NCI-H526 (cell line): ENCODE results near the gene DMRTC1B.
"Not testable (repeated sequence)": the region's sequence is repeated elsewhere in the genome, so short reads cannot be mapped to it uniquely, and the experiment has no call there.

Experiments used
- DNase-seq, 2 experiments: peaks; one replicate each; lab custom pipeline; 2025; lab: John Stamatoyannopoulos, UW

Gene DMRTC1B, protein sequence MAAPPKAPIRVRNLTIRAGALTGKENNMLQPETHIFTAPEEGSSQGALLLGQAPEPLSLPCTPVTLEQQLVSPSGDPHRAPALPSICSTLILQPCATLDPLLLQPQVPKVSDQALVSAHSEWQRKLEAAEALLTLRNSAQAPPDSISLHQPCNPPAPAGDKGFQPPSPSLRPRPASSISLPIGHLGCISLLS

DNA sequence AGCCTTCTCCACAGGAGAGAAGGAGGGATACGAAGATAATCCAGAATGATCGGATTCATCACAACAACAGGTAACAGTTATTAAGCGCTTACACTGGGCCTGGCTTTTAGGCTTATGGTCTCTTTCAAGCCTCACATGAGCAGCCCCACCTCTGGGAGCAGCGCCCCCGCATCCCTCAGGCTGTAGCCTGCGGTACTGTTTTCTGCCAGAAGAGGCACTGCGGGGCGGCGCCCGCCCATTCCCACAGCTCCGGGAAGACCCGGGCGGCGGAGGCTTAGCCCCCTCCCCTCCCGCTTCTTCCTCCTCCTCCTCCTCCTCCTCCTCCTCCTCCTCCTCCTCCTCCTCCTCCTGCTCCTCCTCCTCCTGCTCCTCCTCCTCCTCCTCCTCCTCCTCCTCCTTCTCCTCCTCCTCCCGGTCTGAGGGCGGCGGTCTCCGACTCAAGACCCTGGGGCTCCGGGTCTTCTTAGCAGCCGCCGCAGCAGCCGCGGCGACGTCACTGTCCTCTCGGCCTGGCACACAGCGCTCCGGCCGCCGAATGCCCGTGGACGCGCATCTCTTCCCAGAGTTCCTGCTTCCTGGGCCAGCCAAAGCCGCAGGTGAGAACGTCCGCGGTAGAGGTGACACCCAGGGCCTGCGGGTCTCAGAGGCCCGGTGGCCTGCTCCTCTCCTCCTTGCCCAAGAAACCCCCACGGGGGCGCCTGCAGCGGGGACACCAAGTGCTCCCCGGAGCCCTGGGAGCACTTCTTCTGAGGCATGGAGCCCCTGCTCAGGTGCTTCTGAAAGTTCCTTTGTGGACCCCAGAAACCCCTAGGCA lies at the start of gene DMRTC1B:
DMRTC1B (plus strand) TSS at position 238 of the 814 bp plus-strand sequence. CDS start 68,246 bp downstream, outside the sequence.
- not testable (repeated sequence) for DNase-seq

DNA sequence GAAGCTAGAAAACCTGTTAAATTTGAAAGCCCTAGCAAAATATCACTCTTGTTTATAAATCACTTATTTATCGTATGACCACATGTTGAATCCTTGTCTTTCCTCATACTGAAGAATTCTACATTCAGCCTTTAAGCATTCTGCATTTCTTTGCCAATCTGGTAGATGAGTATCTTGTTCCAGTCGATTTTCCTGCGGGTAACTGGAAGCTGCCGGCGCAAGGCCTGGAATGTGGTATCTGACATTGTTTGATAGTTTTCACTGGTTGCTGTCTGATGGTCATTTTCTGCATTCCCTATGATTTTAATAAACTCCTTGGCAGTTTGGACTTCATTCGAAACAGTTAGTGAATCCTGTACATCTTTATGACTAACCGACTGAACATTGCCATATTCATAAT lies 48.8 kb upstream of the DMRTC1B start:
- peak in 1 of 2 experiments; percentile 3 for DNase-seq

DNA sequence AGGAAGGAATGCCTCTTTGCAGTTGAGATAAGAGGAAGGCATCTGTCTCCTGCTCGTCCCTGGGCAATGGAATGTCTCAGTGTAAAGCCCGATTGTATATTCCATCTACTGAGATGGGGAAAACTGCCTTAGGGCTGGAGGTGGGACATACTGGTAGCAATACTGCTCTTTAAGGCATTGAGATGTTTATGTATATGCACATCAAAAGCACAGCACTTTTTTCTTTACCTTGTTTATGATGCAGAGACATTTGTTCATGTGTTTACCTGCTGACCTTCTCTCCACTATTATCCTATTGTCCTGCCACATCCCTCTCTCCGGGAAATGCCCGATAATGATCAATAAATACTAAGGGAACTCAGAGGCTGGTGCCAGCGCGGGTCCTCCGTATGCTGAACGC lies 43.1 kb upstream of the DMRTC1B start:
- not testable (repeated sequence) for DNase-seq

DNA sequence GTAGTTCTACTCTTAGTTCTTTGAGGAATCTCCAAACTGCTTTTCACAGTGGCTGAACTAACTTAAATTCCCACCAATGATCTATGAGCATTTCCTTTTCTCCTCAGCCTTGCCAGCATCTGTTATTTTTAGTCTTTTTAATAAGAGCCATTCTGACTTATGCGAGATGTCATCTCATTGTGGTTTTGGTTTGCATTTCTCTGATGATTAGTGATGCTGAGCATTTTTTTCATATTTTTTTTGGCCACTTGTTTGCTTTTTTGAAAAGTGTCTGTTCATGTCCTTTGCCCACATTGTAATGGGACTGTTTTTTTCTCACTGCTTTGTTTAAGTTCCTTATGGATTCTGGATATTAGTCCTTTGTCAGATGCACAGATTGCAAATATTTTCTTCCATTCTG lies 41.1 kb upstream of the DMRTC1B start:
- no peak for DNase-seq

DNA sequence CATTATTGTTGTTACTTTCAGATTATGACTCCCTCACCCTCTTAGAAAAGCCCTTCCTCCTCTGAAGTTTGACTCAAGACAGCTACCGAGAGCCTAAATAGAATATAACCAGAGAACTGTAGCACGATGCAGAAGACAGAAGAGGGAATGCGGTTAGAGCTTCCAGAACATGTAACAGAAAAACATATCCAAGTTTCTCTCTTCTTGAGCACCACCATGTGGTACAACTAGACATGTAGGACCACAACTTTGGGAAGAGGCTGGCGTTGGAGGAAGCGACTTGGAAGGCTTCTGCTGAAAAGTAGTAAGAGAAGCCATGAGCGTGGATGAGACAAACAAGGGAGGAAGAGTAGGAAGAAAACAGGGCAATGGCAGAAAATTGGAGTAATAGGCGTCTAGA lies 31.1 kb upstream of the DMRTC1B start:
- DNase-seq: not testable (repeated sequence)

DNA sequence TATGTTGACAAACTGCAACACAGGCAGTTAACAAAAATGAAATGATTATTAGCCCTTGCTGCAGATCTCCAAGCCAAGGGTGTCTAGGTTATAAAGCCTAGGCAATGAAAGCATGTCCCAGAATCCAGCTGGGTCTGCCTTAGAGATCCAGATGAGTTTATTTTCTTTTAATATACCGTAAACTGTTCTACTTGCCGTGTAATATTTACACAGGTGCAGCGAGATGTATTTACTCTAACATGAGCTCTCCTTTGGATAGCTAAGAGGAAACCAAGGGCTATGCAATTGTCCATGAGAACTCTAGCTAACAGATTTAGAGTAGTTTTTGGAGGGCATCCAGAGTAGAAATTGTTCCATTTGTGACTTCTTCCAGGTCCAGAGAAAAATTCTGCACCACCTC lies 28.1 kb upstream of the DMRTC1B start:
- not testable (repeated sequence) for DNase-seq

DNA sequence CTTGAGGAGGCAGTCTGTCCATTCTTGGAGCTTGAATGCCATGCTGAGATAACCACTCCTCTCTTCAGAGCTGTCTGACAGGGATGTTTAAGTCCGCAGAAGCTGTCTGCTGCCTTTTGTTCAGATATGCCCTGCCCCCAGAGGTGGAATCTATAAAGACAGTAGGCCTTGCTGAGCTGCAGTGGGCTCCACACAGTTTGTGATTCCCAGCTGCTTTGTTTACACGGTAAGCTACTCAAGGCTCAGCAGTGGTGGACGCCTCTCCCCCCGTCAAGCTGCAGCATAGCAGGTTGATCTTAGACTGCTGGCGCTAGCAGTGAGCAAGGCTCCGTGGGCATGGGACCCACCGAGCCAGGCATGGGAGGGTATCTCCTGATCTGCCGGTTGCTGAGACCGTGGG lies 16.2 kb upstream of the DMRTC1B start:
- not testable (repeated sequence) for DNase-seq

DNA sequence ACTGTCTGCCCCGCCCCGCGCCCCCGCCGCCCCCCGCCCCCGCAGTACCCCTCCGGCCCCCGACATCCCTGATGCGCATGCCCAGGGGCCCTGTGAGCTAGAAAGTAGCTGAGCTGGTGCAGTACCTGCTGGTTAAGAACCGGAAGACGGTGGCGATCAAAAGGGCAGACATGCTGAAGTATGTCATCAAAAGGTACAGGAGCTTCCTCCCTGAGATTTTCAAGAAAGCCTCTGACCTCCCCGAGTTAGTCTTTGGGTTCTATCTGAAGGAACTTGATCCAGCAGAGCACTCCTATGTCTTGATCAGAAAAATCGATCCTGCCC lies 739 bp downstream of the DMRTC1B start:
- not testable (repeated sequence) for DNase-seq

DNA sequence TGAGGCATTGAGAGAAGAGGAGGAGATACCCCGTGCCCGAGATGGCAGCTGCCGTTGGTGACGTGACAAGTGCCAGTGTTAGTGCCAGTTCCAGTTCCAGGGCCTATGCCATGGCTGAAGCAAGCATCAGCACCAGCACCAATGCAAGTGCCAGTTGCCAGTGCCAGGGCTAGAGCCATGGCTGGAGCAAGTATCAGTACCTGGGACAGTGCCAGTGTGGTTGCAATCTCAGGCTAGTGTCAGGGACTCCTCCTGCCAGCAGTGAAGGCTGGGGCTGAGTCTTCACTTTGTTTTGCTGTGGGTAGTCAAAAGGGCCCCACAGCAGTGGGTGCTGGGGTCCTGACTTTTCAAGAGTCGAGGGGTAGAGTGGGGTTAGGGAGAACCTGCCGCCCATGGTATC lies 1.5 kb downstream of the DMRTC1B start:
- not testable (repeated sequence) for DNase-seq

DNA sequence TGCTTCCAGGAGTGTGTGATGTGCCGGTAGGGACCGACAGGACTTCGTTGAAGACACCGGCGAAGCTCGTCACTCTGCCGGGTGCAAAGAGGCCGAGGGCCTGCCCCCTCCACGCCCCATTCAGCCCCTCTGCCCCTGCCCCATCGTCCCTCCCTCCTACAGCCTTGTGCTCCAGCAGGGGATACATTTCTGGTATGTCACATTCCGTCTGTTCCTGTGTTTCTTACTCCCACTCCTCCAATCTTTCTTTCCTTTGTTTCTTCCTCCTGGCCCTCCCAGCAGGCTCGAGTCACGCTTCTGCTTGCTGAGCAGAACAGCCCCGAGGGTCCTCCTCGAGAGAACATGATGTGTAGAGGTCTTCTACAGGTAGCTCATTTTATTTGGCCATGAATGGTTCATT lies 5.9 kb downstream of the DMRTC1B start, which contains the start of gene FAM236B:
FAM236B (minus strand) TSS at position 101 of the 400 bp plus-strand sequence; CDS start at position 1, 100 bp downstream.
- DNase-seq: not testable (repeated sequence)

DNA sequence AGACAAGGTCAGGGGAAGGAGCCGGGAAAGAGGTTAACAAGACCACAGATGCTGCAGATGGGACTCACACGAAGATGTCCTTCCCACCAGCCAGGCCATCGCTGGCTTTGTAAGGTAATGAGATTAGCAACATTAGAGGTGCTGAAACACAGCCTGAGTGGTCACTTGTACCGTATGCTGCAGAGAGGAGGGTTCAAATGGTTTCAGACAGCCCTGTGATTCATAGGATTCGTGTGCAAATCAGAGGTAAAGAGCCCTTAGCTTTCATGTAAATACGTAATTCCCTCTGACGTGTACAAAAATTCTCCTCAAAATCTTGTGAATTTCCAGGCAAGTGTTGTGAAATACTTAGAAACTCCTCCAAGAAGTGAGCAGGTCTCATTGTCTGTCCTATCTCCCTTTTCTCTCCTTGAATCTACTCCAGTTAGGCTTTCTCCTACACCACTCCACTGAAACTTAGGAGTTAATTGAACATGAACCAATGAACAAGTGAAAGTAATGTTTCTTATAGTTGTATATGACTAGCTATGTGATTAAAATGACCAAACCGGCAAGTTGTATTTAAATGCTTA lies 6.8 kb downstream of the DMRTC1B start:
- DNase-seq: not testable (repeated sequence)

DNA sequence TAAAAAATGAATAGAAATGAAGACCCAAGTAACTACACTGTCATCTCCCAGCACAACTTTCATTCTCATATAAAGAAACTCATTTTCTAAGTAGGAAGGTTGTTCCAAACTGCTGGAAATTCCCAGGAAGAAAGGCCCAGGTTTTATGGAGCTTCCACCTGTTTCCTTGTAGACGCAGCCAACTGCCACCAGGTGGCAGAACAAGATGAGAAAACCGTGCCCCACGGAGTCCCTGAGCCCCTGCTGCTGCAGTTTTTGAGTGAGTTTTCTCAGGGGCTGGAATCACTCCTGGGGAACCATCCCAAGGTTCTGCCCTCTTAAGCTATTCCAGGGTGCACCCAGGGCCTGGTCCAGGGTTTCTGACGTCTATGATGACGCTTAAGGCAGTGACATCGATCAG lies 7.3 kb downstream of the DMRTC1B start:
- not testable (repeated sequence) for DNase-seq

DNA sequence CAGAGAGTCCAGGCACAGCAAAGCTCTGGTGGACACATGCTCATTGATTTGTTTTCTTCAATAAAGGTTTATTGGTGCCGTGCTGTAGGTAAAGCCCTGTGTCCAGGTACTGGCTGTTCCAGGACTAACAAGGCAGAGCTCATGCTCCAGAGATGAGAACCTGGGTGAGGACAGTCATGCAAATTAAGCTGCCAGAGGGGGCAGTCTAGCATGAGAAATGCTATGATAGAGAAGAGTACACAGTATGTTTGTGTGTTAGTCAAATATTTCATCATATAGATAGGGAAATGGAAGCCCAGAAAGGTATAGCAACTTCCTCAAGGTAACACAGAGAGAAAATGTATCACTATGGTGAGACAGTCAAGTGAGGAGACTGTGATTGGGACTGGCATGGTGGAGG lies 11.5 kb downstream of the DMRTC1B start:
- DNase-seq: not testable (repeated sequence)

DNA sequence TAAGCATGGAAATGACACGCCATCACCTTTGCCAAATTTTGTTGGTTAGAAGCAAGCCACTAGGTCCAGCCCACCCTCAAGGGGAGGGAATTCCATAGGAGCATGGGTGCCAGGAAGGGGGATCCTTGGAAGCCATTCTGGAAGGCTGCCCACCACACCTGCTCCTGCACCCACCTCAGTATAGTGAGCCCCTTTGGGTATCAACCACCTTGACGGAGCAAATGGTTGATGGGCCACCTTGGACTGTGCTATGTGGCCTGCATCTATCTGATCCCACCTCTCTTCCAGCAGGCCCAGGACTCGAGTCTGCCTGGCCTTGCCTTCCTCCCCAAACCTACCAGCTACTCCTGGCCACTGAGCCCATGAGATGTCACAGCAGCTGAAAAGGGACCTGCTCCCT lies 13.7 kb downstream of the DMRTC1B start:
- not testable (repeated sequence) for DNase-seq

DNA sequence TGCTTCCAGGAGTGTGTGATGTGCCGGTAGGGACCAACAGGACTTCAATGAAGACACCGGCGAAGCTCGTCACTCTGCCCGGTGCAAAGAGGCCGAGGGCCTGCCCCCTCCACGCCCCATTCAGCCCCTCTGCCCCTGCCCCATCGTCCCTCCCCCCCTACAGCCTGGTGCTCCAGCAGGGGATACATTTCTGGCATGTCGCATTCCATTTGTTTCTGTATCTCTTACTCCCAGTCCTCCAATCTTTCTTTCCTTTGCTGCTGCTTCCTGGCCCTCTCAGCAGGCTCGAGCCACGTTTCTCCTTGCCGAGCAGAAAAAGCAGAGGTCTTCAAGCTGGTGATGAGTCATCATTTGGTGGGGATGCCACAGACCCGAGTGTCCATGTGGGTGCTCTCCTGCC lies 31.4 kb downstream of the DMRTC1B start, which contains the start of gene FAM236D:
FAM236D (minus strand) TSS at position 101 of the 400 bp plus-strand sequence; CDS start at position 1, 100 bp downstream.
- DNase-seq: not testable (repeated sequence)

DNA sequence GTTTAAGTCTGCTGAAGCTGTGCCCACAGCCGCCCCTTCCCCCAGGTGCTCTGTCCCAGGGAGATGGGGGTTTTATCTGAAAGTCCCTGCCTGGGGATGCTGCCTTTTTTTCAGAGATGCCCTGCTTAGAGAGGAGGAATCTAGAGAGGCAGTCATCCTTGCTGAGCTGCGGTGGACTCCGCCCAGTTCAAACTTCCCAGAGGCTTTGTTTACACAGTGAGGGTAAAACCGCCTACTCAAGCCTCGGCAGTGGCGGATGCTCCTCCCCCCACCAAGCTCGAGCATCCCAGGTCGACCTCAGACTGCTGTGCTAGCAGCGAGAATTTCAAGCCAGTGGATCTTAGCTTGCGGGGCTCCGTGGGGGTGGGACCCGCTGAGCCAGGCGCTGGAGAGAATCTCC lies 54.0 kb downstream of the DMRTC1B start:
- DNase-seq: not testable (repeated sequence)

DNA sequence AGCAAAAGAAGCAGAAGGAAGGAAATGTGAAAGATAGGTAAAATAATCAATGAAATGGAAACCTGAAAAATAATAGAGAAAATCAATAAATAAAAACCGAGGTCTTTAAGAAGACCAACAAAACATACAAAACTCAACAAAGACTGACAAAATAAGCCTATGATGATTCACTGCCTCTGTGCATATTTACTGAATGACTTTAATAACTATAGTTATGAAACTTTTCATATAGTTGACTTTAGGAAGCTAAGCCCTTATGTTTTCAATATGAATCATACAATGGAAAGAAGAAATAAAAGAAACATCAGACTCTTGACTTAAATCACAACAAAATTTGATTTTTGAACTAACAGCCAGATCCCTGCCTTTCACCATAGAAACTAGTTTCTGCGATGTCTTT lies 60.8 kb downstream of the DMRTC1B start:
- DNase-seq: not testable (repeated sequence)

DNA sequence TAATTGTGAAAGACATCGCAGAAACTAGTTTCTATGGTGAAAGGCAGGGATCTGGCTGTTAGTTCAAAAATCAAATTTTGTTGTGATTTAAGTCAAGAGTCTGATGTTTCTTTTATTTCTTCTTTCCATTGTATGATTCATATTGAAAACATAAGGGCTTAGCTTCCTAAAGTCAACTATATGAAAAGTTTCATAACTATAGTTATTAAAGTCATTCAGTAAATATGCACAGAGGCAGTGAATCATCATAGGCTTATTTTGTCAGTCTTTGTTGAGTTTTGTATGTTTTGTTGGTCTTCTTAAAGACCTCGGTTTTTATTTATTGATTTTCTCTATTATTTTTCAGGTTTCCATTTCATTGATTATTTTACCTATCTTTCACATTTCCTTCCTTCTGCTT lies 106.2 kb downstream of the DMRTC1B start:
- not testable (repeated sequence) for DNase-seq

DNA sequence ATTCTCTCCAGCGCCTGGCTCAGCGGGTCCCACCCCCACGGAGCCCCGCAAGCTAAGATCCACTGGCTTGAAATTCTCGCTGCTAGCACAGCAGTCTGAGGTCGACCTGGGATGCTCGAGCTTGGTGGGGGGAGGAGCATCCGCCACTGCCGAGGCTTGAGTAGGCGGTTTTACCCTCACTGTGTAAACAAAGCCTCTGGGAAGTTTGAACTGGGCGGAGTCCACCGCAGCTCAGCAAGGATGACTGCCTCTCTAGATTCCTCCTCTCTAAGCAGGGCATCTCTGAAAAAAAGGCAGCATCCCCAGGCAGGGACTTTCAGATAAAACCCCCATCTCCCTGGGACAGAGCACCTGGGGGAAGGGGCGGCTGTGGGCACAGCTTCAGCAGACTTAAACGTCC lies 113.0 kb downstream of the DMRTC1B start:
- DNase-seq: not testable (repeated sequence)
